ENCODE measurements around the gene LRFN2.

Gene LRFN2

DNA sequence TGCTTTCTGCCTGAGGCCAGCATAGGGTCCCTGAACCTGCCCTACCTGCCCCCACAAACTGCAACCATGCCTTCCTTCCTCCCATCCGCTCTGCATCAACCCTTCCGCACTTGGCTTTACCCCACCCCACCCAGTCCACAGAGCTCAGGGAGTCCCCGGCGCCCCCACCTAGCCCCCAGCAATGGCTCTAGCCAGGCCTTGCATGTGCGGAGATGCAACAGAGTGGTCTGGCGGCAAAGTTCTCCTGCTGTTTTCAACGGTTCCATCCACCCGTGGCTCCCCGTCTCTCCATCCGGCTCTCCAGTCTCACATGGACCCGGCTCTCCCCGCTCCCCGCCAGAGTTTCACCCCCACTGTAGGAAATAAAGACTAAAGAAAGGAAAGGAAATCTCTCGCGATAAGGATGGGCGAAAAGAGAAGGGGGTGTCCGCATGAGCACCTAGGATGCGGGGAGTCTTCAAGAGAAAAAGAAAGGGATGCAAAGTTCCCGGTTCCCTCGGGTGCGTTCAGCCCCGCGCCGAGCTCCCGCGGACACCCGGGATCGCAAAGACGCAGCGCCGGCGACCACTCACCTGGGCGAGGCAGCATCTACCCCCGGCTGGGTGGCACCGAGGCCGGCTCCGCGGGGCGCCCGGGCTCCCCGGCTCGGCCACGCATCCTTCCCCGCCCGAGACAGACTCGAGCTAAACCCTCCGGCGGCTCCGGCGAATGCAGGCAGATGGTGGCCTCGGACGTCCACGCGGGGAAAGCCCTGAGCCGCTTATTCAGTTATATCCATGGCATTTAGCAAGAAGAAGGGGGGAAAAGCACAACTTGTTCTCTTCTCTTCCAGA, 579 bp downstream of the LRFN2 start:
- DNase-seq (ENCODE audit: low read depth): no peak

DNA sequence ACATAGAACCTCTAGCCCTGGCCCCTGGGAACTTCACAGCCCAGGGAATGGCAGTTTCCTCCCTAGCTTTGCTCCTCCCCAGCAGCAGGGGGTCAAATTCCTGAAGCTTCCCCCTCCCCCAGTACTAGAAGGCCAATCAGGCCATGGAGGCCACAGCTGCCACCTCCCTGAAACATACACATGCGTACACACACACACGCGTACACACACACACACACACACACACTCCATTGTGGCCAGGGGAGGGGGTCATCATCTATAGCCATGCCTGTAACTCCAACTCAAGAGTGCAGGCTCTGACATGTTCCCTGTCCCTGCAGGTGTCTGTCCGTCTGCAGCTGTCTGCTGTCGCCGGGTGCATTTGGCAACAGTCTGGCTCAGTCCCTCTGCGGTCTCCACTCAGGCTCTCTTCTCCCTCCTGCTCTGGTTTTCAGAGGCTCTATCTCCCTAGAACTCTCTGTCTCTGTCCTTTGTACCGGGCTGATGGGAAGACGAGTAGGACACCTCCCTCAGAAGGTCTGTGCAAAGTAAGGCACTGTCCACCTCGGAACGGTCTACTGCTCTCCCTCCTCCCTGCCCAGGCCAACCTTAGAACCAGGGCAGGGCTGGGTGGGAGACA, 1.4 kb downstream of the LRFN2 start:
- DNase-seq (ENCODE audit: low read depth): no peak

DNA sequence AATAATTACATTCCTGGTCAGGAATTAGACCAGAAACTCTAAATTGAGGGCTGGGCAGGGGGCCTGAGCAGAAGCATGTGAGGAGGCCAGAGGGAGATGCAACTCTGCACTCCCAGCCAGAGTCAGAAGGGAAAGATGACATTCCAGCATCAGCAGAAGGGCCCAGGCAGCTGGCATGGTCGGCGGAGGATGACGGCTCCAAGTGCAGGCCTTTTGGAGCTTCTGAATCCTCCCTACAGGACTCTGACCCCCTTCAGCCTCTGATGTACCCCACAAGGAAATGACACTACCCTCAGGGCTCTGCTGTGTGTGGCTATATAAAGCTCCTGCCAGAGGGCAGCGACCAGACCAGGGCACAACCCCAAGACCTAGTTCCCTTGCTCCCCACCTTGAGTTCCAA, 1.9 kb downstream of the LRFN2 start:
- DNase-seq (ENCODE audit: low read depth): no peak

DNA sequence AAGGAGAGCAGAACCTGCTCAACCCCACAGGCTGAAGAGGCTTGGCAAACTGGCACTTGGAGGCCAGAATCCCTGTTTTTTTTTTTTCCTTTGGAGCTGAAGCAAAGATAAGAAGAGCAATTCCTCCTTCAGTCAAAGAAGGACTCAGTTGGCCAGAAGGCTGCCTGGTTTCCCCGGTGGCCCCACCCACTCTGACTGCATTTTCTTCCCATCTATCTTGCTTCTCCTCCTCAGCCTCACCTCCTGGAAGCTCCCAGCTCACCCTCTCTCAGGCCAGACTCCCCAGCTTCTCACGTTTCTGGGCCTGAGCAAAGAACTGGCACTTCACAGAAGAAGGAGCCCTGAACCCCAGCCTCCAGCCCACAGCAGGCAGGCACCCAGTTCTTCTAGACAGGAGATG, 2.4 kb downstream of the LRFN2 start:
- DNase-seq (ENCODE audit: low read depth): no peak

DNA sequence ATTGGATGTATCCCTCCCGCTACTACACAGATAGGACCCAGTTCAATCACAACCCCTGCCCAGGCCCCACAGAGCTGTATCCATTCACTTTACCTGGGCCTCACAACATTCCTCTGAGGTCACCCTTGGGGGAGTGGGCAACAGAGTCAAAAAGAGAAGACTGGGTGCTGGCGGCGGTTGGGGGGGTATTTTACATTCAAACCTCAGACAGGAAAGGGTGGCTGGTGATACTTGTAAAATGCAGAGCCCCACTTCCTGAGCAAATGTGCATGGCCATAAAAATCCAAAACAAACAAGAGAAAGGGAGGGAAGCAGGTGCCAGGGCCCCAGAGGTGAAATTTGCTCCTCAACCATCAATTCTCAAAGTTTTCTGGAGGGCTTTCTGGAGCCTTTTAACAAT, 3.5 kb downstream of the LRFN2 start:
- no peak for DNase-seq (ENCODE audit: low read depth)

DNA sequence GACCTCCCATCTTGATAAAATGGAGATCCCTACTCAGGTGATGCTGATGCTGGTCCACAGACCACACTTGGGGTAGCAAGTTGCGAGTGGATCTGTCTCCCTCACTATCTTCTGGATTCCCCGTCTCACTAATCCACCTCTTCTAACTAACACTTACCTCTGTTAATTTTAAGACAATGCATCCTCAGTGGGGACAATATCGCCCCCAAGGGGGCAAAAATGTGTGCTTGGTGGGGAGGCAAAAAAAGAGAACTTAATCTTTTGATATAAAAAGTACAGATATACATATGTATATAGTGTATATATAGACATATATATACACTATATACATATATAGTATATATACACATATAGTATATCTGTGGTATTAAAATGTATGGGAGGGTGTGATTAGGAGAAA, 4.3 kb downstream of the LRFN2 start:
- no peak for DNase-seq (ENCODE audit: low read depth)

DNA sequence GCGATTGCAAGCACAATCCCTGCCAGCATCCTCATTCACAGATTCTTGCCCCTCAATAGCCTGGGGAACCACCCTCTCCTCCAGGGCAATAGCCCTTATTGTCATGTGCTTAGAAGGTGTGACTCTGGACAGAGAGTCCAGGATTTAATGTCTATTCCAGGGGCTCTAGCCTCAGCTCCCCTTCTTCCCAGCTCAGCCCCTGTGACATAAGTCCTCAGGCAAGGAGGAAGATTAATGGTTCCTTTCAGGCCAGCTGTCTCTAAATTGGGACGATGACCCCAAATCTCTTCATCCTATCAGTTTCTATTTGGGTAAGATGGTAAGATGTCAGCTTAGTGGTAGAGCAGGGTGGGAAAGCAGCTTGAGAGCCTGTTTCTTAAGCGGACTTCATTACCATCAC, 8.1 kb downstream of the LRFN2 start:
- DNase-seq (ENCODE audit: low read depth): no peak

DNA sequence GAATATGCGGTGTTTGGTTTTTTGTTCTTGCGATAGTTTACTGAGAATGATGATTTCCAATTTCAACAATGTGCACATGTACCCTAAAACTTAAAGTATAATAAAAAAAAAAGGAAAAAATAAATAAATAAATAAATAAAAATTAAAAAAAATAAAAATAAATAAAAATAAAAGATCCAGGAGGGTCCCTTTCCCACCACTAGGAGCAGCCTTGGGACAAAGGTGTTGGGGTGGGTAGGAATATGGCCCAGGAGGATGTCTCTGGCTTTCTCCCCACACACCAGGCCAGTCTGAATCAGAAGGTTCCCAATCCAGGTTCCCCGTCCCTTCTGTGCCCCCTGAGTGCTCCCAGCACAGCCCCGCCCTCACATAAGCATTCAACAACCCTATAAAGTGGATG, 9.5 kb downstream of the LRFN2 start:
- no peak for DNase-seq (ENCODE audit: low read depth)

DNA sequence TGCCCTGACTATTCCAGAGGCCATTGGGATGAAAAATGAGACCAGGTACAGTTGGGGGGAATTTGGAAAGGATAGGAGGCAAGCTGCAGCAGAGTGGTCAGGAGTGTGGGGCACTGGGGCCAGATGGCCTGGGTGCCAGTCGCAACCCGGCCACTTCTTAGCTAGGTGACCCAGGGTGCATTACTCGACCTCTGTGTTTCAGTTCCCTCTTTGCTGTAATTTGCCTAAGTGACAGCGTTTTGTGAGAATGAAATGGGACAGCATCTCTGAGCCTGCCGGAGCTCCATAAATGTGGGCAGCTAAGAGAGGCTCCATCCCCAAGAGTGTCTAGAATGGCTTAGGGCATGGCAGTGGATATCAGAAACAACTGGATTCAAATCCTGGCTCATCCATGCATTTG, 13.9 kb downstream of the LRFN2 start:
- no peak for DNase-seq (ENCODE audit: low read depth)

DNA sequence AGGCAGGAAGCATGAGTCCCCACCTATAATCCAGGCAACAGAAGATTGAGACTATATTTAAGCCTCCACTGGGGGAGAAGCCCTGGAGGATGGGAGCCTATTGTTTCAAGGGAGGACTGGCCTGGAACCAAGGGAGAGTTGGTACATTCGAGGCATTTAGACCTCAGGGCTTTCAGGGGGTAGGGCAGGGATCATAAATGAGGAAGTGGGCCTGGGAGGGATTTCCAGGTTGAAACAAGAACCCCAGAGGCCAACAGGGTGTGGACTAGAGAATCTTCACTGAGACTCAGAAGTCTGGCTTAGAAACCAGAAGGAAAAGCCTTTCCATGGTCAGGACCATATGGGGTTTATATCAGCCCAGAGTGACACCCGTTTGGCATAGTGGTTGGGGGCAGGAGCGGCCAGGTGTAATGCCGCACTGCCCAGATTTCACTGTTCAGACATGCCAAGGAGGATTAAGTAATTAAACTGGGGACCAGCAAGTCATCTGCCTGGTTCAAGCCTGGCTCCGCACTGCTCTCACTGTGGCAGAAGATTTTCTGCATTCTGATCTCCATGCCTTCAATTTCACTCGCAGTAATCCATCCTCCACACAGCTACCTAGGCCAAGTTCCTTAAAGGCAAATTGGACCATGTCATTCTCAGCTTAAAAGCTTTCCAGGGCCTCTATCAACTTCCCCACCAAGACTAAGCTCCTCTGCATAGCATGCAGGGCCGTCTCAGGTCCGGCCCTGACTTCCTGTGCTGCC, 17.8 kb downstream of the LRFN2 start:
- no peak for DNase-seq (ENCODE audit: low read depth)

DNA sequence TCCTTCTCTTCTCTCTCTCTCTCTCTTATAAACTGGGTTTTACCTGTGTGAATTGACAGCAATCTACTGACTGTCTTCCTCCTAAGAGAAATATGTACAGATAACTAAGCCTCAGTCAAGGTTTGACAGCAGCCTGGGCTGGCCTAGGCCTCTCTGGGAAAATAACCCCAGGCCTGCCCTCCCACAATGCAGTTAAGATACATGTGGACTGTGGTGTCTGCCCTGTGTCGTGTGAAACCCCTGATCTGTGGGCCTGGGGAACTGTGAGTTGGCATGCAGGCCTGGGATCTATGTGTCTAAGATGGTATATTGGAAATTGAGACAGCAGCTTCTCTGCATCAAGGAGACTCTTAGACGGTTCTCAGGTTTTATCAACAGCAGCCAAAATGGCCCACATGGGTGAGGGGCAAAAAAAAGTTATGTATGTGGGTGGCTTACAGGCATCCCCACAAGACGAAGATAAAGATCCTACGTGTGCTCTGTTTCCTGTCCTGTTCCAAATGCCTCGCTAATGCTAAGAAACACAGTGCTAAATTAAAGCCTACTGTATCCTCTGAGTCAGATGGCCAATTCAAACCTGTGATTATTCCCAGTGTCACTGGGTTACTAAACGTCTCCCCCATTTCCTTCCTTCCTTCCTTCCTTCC, 19.0 kb downstream of the LRFN2 start:
- DNase-seq (ENCODE audit: low read depth): no peak

DNA sequence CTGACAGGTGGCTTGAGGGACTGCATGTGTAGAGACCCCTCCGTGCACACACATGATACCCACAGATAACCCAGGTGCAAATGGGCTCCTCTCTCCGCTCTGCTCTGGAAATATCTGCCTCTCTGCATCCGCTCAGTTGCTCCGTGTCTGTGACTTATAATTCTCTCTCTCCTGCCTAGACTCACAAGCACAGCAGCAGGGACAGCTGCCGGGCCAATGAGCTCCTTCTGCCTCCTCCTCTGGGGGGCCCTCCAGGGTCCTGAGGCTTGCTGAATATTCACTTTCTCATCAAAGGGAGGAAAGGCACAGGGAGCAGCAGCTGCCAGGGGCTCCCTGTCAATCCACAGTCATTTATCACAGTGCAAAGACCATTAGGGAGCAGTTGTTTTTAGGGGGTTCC, 24.1 kb downstream of the LRFN2 start:
- no peak for DNase-seq (ENCODE audit: low read depth)

DNA sequence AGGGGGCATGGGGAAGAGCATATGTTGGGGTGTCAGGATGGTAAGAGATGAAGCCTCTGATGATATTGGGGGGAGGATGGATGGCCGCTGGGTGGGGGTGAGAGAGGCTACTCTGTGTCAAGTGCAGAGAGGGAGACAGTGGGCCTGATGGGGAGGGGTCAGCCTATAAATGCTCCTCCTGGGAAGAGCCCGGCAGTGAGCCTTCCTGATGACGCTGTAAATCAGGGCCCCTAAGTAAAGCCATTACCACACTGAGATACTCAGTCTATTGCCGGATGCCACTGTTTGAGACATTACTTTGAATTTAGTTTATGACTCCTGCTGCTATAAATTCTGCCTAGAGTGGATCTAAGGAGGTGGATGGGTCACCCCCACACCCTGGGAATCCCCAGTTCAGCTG, 28.1 kb downstream of the LRFN2 start:
- no peak for DNase-seq (ENCODE audit: low read depth)

DNA sequence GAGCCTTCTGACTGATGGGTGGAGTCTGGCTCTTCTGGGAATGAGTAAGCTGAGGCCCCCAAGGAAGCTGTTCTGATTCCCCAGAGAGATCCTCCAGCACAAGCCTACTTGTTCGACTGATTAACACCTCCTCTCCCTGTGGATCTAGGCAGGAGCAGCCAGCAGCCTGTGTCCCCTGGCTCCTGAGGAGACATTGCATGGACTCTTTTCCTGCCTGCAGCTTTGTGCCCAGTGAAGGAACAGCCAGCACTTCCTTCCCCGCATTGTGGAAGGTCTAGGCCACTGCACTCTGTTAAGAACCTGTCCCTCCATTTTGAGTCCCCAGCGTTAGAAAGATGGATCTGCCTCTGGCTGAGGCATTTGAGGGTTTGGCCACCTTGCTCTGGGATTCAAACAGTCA, 29.1 kb downstream of the LRFN2 start:
- DNase-seq (ENCODE audit: low read depth): no peak

DNA sequence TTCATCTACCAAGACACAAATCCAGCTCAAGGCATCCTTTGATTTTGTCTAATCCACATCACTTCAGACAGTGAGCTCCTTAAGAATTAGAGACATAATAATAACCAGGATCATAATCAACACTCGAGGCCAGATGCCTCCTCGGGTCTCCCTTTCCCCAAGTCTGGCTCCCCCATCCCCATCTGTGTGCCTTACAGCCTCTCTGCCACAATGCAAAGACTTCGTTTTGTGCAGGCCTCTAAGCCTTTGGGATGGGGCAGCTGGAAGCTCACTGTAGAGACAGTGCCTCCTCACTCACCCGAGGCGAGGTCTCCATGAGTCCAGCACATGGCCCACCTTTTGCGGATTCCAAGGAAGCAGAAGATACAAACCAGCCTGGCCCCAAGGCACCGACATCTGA, 30.3 kb downstream of the LRFN2 start:
- no peak for DNase-seq (ENCODE audit: low read depth)

DNA sequence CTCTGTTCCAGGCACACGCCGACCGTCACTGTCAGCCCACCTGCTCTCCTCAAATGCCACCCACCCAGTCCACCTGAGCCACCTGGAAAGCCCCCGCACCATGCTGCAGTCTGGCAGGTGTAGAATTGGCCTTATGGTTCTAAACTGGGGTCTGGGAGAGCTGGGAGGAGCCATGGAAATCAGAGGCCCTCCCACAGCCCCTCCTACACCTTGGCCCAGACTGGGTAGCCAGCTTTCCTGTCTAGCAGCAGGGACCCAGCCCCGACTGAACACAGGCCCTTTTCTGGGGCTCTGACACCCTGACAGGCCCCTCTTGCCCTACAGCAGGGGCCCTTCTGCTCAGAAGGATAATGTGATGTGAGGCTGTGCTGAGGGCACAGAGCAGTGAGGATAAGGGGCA, 31.1 kb downstream of the LRFN2 start:
- DNase-seq (ENCODE audit: low read depth): no peak

DNA sequence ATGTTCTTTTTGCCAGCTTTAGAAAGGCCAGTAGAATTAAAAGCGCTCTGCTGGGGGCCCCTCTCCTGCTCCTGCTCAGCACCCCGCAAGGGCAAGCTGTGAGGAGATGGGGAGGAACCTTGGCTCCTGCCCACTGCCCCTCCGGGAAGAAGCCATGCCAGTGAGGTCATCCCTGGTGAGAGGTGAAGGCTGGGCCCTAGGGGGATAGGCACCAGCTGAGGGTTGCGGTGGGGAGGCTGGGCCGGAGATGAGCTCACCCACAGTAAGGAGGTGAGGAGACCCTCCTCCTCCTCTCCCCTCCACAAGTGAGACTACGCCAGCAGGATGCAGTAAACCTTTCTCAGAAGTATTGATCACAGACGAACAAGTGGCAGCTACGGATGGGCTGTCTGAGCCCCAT, 32.1 kb downstream of the LRFN2 start:
- peak; percentile 1 for DNase-seq (ENCODE audit: low read depth)

DNA sequence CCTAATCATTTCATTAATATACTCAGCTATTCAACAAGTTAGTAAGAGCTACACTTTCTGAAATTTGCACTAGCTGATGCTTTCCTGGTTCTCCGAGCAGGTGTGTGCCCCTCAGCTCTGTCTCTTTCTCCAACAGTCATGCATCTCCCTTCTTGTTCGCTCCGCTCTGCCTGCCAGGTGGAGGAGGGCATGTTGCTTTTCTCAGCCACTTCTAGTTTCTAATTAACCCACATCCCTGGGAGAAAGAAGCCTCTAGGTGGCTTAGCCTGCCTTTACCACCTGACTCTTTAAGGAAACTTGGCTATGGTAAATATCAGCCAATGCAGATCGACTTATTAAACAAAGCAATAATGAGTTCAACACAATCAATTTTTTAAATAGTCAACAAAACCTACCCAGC, 34.2 kb downstream of the LRFN2 start:
- DNase-seq (ENCODE audit: low read depth): no peak

DNA sequence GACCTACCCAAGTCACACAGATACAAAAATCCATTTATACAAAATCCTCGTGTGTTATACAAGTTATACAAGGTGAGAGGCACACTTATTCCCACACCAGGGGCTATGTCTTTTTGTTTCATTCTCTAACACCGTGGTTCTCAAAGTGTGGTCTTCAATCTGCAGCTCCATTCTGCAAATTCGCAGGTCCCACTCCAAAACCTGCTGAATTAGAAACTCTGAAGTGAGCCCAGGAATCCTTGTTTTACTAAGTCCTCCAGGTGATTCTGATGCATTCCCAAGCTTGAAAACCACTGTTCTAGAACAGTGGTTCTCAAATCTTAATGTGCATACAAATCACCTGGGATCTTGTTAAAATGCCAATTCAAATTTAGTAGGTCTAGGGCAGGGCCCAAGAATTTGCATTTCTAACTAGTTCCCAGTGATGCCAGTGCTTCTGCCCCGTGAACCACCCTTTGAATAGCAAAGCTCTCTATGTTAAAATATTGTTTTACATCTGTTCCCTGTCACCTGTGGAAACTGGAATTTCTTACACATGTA, 35.1 kb downstream of the LRFN2 start:
- DNase-seq (ENCODE audit: low read depth): no peak

DNA sequence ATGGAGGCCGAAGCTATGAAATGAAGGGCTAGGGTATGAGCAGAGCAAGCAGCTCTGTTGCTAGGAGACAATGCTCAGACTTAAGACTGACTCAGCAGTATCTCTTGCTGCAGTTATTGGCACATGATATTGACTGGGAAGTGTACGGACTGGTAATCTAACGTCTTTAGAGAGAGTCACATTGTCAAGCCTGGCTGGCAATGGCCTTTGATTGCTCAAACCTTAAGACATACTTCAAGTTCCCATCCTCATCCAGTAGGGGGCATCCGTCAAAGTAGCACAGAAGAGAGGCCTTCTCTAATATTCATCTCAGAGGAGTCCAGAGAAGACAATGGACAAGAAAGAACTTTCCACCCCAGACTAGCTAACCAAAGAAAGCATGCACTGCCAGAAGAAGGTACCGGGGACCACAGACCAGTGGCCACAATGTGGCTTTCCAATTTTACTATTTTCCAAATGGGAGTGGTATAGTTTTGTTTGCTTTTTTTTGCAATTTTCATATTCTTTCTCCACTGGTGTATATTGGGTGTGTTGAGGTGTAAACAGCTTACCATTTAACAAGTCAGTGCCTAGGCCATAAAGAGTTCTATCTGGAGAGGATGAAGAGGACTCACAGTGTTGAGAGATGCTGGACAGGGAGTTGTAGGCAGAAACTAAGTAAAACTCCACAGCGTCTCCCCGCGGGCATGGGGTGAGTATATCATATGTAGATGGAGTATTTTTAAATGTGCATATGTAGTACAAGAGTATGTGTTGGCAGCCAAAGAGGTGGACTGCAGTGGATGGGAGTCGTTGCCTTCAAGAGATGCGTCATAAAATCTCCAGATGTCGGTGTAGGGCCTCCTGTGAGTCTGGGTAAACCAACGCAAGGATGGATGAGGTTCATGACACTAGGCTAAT, 36.7 kb downstream of the LRFN2 start:
- peak; percentile 67 for DNase-seq (ENCODE audit: low read depth)

DNA sequence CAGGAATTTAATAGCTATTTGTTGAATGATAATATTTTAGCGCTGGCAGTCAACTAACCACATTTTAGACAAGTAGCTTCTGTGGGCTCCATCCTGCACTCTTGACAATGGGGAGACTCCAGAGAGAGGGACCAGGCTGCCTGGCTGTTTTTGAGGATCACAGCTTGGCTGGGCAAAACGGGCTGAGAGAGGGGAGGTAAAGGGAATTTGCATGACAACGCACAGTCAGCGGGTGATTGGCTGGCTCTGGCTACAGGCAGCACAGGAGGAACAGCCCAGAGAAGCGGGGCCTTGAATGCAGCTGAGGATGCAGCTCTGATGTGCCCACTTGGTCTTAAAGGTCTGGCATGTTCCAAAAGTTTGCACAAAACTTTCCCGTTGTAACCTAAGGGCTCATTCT, 41.2 kb downstream of the LRFN2 start:
- DNase-seq (ENCODE audit: low read depth): no peak
